Activated CD8-positive, alpha-beta memory T cell treated with anti-CD3 and anti-CD28 coated beads for 1 hour (primary cell): Measurements from ENCODE around the gene OR2T10.
A peak's percentile ranks its signal among the peaks of the same experiment; 100 is the strongest.
"Not testable (repeated sequence)": the region's sequence is repeated elsewhere in the genome, so short reads cannot be mapped to it uniquely, and the experiment has no call there.

Experiments
- DNase-seq, 2 donors: peaks; one replicate each; pipeline ENCODE4 v3.0.0-alpha.2; 2020; ENCODE audit warnings: low read depth in 1 of 2; ENCODE audit errors: extremely low read depth in 1 of 2

OR2T10 gene

GRCh38 chr1:248597589-248597988, at the start of gene OR2T10:
TSS of gene OR2T10 (minus strand) at chr1:248597700. CDS start at chr1:248593768, 3,932 bp downstream.
- no peak for DNase-seq

GRCh38 chr1:248645178-248645577, 47.7 kb upstream of the OR2T10 start, which contains the start of gene OR2T35:
TSS of gene OR2T35 (minus strand) at chr1:248645278. CDS start at chr1:248639258, 6,020 bp downstream.
- not testable (repeated sequence) for DNase-seq

- DNase-seq = not testable (repeated sequence)
Measured at GRCh38 chr1:248642971-248643651, 45.6 kb upstream of the OR2T10 start.

- not testable (repeated sequence) for DNase-seq
Measured at GRCh38 chr1:248641583-248641982, 44.1 kb upstream of the OR2T10 start.

- DNase-seq = not testable (repeated sequence)
Measured at GRCh38 chr1:248640906-248641305, 43.4 kb upstream of the OR2T10 start.

GRCh38 chr1:248639652-248640051, 42.2 kb upstream of the OR2T10 start:
- DNase-seq = not testable (repeated sequence)

GRCh38 chr1:248636612-248637011, 39.1 kb upstream of the OR2T10 start:
- DNase-seq = not testable (repeated sequence)

- DNase-seq = not testable (repeated sequence)
Measured at GRCh38 chr1:248634991-248635390, 37.5 kb upstream of the OR2T10 start, which contains the start of gene OR2T11. TSS of gene OR2T11 (minus strand) at chr1:248635091. CDS start at chr1:248627128, 7,963 bp downstream.

GRCh38 chr1:248631354-248632008, 34.0 kb upstream of the OR2T10 start:
- DNase-seq = no peak

GRCh38 chr1:248630551-248630950, 33.1 kb upstream of the OR2T10 start:
- no peak for DNase-seq

- DNase-seq = no peak
Measured at GRCh38 chr1:248627971-248628844, 30.7 kb upstream of the OR2T10 start.

- DNase-seq = no peak
Measured at GRCh38 chr1:248625971-248626370, 28.5 kb upstream of the OR2T10 start.

- DNase-seq = no peak
Measured at GRCh38 chr1:248625166-248625565, 27.7 kb upstream of the OR2T10 start.

- no peak for DNase-seq
Measured at GRCh38 chr1:248622570-248623001, 25.1 kb upstream of the OR2T10 start.

GRCh38 chr1:248621770-248622169, 24.3 kb upstream of the OR2T10 start:
- DNase-seq = no peak

- DNase-seq = peak in 1 of 2 donors; percentile 7
Measured at GRCh38 chr1:248618878-248619277, 21.4 kb upstream of the OR2T10 start.

- no peak for DNase-seq
Measured at GRCh38 chr1:248618119-248618518, 20.6 kb upstream of the OR2T10 start.

GRCh38 chr1:248613742-248614141, 16.2 kb upstream of the OR2T10 start:
- DNase-seq = no peak

- DNase-seq = no peak
Measured at GRCh38 chr1:248611883-248612414, 14.4 kb upstream of the OR2T10 start.

GRCh38 chr1:248610301-248610700, 12.8 kb upstream of the OR2T10 start:
- DNase-seq = no peak

- no peak for DNase-seq
Measured at GRCh38 chr1:248599396-248599795, 1.9 kb upstream of the OR2T10 start.
